ENCODE measurements around the gene HIBCH.

DNA sequence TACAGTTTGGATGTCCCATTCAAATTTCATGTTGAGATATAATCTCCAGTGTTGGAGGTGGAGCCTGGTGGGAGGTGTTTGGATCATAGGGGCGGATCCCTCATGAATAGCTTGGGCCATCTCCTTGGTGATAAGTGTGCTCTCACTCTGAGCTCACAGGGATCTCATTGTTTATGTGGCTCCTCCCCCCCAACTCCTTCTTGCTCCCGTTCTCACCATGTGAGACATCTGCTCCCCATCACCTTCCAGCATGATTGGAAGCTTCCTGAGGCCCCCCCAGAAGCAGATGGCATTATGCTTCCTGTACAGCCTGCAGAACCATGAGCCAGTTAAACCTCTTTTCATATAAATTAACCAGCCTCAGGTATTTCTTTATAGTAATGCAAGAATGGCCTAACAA, 20.7 kb upstream of the HIBCH start:
- TF ChIP-seq RAD21 (conservative IDR thresholded peaks at IDR 0.05 in 1 of 2, IDR thresholded peaks at IDR 0.05 in 1 of 2), result no peak
- TF ChIP-seq, protein P1, sequence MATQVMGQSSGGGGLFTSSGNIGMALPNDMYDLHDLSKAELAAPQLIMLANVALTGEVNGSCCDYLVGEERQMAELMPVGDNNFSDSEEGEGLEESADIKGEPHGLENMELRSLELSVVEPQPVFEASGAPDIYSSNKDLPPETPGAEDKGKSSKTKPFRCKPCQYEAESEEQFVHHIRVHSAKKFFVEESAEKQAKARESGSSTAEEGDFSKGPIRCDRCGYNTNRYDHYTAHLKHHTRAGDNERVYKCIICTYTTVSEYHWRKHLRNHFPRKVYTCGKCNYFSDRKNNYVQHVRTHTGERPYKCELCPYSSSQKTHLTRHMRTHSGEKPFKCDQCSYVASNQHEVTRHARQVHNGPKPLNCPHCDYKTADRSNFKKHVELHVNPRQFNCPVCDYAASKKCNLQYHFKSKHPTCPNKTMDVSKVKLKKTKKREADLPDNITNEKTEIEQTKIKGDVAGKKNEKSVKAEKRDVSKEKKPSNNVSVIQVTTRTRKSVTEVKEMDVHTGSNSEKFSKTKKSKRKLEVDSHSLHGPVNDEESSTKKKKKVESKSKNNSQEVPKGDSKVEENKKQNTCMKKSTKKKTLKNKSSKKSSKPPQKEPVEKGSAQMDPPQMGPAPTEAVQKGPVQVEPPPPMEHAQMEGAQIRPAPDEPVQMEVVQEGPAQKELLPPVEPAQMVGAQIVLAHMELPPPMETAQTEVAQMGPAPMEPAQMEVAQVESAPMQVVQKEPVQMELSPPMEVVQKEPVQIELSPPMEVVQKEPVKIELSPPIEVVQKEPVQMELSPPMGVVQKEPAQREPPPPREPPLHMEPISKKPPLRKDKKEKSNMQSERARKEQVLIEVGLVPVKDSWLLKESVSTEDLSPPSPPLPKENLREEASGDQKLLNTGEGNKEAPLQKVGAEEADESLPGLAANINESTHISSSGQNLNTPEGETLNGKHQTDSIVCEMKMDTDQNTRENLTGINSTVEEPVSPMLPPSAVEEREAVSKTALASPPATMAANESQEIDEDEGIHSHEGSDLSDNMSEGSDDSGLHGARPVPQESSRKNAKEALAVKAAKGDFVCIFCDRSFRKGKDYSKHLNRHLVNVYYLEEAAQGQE (IDR thresholded peaks at IDR 0.05), result no peak
- TF ChIP-seq, protein P2, sequence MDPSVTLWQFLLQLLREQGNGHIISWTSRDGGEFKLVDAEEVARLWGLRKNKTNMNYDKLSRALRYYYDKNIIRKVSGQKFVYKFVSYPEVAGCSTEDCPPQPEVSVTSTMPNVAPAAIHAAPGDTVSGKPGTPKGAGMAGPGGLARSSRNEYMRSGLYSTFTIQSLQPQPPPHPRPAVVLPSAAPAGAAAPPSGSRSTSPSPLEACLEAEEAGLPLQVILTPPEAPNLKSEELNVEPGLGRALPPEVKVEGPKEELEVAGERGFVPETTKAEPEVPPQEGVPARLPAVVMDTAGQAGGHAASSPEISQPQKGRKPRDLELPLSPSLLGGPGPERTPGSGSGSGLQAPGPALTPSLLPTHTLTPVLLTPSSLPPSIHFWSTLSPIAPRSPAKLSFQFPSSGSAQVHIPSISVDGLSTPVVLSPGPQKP (IDR thresholded peaks at IDR 0.05; ENCODE audit: low read depth, low read length), result no peak
- TF ChIP-seq, protein P3, sequence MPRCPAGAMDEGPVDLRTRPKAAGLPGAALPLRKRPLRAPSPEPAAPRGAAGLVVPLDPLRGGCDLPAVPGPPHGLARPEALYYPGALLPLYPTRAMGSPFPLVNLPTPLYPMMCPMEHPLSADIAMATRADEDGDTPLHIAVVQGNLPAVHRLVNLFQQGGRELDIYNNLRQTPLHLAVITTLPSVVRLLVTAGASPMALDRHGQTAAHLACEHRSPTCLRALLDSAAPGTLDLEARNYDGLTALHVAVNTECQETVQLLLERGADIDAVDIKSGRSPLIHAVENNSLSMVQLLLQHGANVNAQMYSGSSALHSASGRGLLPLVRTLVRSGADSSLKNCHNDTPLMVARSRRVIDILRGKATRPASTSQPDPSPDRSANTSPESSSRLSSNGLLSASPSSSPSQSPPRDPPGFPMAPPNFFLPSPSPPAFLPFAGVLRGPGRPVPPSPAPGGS (IDR thresholded peaks at IDR 0.05), result no peak
- TF ChIP-seq JUN (IDR thresholded peaks at IDR 0.05), result no peak
- TF ChIP-seq POLR2A (IDR thresholded peaks at IDR 0.05; ENCODE audit: low read length), result no peak
- TF ChIP-seq, protein P4, sequence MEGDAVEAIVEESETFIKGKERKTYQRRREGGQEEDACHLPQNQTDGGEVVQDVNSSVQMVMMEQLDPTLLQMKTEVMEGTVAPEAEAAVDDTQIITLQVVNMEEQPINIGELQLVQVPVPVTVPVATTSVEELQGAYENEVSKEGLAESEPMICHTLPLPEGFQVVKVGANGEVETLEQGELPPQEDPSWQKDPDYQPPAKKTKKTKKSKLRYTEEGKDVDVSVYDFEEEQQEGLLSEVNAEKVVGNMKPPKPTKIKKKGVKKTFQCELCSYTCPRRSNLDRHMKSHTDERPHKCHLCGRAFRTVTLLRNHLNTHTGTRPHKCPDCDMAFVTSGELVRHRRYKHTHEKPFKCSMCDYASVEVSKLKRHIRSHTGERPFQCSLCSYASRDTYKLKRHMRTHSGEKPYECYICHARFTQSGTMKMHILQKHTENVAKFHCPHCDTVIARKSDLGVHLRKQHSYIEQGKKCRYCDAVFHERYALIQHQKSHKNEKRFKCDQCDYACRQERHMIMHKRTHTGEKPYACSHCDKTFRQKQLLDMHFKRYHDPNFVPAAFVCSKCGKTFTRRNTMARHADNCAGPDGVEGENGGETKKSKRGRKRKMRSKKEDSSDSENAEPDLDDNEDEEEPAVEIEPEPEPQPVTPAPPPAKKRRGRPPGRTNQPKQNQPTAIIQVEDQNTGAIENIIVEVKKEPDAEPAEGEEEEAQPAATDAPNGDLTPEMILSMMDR (IDR thresholded peaks at IDR 0.05), result no peak
- TF ChIP-seq POLR2AphosphoS2 (conservative IDR thresholded peaks at IDR 0.05; ENCODE audit: low read length), result no peak
- no peak for TF ChIP-seq TP53 (CRISPR knock-in tag; IDR thresholded peaks at IDR 0.05)
- TF ChIP-seq EP300 (IDR thresholded peaks at IDR 0.05), result no peak
- TF ChIP-seq, protein P5, sequence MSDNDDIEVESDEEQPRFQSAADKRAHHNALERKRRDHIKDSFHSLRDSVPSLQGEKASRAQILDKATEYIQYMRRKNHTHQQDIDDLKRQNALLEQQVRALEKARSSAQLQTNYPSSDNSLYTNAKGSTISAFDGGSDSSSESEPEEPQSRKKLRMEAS (IDR thresholded peaks at IDR 0.05), result no peak

Measured in A549 (cell line).